GM18517 (cell line): ENCODE measurements around the gene GTPBP6.
A peak's percentile ranks its signal among the peaks of the same experiment; 100 is the strongest.
"Not testable (repeated sequence)": the region's sequence is repeated elsewhere in the genome, so short reads cannot be mapped to it uniquely, and the experiment has no call there.

Source experiments
- ATAC-seq: cut with Tn5 transposase; IDR thresholded peaks from one replicate; pipeline ENCODE4 v1.9.1; 2021; ENCODE audit warnings: mild to moderate bottlenecking, moderate library complexity; ENCODE audit not compliant: unreplicated experiment

GTPBP6 gene

DNA sequence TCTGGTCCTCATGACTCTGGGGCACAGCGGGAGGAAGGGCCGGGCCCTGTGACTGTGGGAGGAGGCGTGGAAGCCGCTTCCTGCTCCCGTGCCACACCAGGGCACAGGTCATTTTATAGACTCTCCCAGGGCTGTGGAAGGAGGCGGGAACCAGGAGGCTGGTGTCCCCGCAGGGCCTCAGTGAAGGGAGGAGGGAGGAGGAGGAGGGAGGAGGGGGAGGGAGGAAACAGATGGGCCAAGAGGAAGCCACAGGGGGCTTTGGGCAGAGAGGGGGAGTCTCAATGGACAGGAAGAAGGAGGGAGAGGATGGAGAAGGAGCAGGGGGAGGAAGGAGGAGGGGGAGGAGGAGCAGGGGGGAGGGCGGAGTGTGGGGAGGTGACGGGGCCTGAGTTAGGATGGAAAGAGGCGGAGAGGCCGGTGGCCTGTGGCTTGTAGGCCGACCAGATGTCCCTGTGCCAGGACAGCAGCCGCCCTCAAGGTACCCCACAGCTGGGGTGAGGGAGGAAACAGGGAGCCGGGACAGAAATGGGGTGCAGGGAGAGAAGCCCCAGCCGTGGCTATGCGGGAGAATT is 43.6 kb downstream of the GTPBP6 start:
- no peak for ATAC-seq

DNA sequence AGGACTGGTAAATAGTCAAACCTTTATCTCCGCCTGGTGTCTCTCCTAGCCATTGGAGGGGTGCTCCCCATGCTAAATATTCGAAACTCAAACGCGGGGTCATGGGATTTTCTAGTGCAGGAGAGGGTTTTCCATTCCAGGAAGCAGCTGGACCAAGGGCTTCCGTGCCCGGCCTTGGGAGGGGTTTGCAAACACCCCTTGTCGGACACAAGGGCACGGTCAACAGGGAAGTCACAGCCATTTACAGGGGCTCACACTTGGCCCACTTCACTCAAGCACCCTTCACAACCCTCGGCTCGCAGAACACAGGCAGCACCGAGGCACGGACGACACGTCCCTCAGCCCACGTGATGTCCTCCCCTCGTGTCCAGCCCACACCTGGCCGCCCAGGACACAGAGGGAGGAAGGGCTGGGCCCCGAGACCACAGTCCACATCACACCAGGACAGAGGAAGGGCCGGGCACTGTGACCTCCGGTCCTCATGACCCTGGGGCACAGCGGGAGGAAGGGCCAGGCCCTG is 47.7 kb downstream of the GTPBP6 start:
- ATAC-seq, result no peak

DNA sequence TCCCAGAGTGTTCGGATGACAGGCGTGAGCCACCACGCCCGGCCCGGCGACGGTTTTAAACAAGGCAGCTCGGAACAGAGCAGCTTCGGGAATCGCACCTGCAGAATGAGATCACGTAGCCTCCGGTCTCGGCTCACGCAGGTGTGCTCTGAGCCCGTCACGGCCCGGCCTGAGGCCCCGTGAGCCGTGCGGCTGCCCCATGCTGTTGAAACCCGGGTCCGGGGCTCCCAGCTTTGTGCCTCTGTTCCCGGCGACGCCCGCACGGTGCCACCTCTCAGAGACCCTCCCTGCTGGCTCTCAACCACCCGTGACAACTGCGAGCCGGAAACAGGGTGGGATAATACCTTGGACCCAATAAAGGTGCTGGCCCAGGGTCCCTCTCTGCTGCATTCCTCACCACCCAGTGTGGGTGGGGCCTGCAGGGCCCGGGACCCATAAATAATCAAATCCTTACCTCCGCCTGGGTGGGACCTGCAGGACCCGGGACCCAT is 50.8 kb downstream of the GTPBP6 start:
- no peak for ATAC-seq

DNA sequence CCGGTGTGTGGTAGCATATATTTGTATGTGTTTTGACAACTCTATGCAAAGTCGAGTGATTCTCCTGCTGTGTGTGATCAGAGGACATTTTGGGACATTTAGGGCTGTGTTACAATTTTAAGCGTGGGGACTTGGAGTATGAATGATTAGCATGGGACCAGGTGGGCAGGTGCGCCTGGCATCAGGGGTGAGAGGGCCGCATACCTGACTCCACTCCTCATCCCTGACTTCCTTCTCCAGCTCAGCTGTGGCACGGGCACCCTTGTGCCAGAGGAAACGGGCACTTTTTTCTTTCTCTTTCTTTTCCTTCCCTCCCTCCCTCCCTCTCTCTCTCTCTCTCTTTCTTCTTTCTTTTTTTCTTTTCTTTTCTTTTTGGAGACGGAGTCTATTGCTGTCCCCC is 53.1 kb downstream of the GTPBP6 start:
- ATAC-seq, result no peak

DNA sequence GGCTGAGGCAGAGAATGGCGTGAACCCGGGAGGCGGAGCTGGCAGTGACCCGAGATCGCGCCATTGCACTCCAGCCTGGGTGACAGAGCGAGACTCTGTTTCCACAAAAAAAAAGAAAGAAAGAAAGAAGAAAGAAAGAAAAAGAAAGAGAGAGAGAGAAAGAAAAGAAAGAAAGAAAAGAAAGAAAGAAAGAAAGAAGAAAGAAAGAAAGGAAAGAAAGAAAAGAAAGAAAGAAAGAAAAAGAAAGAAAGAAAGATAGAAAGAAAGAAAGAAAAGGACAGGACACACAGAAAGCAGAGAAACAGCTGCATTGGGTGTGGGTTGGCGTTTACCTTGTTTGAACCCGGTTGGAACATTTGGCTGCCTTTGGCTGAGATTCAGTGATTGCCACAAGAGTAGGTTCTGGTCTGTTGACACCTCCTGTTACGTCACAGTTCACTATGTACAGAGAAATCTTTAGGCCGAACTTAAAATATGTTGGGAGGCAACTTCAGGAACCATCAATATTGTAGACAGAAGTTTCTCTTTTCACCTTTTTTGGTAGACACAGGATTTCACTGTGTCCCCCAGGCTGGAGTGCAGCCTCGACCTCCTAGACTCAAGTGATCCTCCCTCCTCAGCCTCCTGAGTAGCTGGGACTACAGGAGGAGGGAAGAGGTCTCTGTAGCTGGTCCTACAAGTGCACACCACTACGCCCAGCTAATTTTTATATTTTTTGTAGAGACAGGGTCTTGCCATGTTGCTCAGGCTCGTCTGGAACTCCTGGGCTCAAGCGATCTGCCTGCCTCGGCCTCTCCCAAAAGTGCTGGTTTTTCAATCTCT is 53.8 kb downstream of the GTPBP6 start:
- no peak for ATAC-seq

DNA sequence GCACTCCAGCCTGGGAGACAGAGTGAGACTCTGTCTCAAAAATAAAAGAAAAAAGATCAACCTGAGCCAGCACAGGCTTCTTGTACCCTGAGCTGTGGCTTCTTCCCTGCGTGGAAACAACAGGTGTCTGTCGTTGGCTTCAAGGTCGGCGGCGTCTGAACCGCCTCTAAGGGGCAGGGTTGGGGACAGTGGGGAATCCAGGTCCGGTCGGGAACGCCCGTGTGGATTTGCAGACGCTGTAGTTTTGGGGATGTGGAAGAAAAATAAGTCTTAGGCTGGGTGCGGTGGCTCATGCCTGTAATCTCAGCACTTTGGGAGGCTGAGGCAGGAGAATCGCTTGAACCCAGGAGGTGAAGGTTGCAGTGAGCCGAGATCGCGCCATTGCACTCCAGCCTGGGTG is 54.6 kb downstream of the GTPBP6 start:
- ATAC-seq, result not testable (repeated sequence)

DNA sequence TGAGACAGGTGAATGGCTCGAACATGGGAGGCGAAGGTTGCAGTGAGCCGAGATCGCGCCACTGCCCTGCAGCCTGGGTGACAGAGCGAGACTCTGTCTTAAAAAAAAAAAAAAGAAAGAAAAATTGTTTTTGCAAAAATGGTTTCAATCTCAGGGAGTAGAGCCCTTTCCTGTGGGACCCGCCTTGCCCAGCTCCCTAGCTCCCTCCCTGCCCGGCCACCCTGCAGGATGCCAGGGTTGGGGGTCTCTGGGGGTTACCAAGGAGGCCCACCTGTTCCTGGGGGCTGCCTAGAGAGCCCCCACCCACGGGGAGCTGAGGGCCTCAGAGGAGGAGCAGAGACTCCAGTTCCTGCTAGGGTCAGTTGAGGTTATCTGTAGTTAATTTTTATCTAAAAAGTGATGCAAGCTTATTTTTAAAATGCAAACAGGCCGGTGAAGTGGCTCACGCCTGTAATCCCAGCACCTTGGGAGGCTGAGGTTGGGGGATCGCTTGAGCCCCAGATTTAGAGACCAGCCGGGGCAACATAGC is 56.2 kb downstream of the GTPBP6 start:
- ATAC-seq, result peak; percentile 69

DNA sequence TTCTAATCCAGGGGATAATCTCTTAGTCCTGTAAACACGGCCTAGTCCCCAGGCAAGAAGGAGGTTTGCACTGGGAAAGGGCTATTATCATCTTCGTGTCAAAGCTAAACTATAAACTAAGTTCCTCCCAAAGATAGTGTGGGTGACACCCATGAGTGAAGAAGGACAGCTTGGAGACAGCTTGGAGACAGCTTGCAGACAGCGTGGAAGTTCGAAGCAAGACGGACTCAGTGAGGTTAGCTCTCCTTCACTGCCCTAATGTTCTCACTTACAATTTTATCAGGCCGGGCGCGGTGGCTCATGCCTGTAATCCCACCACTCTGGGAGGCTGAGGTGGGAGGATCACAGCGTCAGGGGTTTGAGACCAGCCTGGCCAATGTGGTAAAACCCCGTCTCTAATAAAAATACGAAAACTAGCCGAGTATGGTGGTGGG is 56.7 kb downstream of the GTPBP6 start:
- ATAC-seq, result no peak

DNA sequence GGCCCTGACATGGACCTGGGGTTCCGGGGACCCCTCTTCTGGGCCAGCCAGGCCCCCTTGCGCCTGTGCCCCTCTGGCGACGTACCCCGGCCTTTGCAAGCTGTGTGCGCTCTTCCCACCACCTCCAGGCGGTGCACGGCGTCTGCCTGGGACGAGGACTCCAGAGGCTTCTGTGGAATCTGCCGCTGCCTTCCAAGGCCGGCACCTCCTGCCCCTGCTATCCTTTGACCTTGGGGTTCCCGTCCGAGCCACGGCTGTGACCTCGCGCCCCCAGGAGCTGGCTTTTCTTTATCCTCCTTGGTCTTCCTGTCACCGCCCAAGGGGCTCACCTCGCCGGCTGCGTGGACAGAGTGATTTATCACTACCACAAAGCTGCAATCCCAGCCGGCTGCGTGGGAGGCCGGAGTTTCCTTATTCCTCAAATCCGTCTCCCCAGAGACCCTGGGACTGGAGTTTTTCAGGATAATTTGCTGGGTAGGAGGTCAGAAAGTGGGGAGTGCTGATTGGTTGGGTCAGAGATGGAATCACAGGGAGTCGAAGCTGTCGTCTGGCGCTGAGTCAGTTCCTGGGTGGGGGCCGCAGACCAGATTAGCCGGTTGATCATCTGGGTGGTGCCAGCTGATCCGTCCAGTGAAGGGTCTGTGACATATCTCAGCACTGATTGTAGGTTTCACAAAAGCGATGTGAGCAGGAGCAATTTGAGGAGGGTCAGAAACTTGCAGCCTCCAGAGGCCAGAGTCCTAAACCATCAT is 57.3 kb downstream of the GTPBP6 start:
- ATAC-seq, result no peak

DNA sequence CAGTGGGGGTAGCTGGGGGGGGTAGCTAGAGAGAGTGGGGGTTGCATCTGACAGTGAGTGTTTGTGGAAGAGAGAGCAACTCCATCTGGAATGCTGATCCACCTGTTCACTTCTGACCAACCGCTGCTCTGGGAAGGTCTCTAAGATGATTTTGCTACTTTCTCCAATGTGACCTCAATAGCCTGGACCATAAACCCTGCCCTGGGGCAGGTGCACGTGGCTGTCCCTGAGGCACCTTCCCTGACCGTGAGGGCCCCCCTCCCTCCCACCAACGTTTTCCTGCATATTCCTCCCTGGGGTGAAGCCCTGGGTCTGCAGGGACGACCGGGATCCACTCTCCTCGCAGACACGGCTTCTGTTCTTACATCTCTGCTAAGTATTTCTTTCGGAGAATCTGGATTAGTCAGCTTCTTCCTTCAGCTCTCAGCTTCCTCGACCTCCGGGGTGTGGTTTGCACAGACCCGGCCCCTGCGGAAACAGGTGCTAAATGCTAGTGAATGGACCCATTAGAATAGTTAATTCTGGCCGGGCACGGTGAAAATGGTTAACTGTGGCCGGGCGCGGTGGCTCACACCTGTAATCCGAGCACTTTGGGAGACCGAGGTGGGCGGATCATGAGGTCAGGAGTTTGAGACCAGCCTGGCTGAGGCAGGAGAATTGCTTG is 58.8 kb downstream of the GTPBP6 start:
- no peak for ATAC-seq

DNA sequence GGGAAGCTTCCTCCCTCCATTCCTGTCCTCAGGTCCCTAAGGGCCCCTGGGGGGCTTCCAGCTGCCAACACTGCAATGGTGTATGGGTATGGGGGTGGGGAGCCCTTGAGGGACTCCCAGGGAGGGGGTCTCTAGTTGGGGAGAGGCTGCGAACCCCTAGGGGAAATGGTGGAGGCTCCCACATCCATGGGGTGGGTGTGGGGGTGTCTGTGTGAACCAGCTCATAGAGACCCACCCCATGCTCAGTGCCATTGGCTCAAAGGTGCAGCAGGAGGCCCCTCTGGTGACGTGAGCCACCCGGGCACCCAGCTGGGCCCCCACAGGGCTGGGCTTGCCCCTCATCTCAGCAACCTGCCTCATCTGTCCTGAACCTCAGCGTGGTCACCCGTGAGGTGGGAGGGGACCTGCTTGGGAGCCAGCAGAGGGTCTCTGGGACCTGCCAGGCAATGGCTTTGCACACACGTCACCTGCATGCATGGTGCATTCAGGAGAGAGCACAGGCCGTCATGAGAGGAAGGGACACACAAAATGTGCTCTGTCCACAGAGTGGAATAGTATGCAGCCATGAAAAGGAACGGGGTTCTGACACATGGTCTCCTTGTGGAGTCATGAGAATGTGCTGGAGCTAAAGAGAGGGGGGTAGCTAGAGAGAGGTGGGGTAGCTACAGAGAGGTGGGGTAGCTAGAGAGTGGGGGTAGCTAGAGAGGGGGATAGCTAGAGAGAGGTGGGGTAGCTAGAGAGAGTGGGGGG is 60.1 kb downstream of the GTPBP6 start:
- ATAC-seq, result no peak

DNA sequence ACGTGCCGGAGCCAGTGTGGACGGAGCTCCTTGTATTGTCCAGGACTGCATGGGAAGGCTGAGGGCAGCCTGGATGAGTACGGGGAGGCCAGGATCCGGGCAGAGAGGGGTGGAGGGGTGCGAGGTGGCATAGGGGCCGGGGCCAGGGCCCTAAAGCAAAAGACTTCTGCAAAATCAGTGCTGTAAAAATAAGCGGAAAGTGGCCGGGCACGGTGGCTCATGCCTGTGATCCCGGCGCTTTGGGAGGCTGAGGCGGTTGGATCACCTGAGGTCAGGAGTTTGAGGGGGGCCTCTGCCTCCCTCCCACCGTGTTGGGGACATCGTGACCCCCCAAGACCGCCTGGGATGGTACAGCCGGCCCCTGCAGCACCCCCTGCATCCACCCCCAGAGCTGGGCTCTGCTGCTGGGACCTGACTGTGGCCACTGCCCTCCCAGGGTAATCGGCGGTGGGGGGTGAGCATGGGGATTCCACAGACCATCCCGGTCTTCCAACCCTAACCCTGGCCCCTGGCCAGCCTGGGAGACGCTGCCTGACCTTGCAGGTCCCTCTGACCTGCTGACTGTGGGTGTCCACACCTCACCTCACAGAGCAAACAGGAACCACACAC is 60.8 kb downstream of the GTPBP6 start:
- no peak for ATAC-seq

DNA sequence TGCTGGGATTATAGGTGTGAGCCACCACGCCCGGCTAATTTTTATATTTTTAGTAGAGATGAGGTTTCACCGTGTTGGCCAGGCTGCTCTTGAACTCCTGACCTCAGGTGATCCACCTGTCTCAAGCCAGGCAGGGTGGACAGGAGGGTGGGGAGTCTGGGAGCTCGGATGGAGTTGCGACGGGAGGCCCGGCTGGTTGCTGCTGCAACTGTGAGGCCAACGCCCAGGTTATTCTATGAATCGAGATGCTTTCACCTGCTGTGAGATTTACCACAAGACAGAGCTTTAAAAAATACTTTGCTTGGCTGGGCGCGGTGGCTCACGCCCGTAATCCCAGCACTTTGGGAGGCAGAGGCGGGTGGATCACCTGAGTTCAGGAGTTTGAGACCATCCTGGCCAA is 61.5 kb downstream of the GTPBP6 start:
- not testable (repeated sequence) for ATAC-seq

DNA sequence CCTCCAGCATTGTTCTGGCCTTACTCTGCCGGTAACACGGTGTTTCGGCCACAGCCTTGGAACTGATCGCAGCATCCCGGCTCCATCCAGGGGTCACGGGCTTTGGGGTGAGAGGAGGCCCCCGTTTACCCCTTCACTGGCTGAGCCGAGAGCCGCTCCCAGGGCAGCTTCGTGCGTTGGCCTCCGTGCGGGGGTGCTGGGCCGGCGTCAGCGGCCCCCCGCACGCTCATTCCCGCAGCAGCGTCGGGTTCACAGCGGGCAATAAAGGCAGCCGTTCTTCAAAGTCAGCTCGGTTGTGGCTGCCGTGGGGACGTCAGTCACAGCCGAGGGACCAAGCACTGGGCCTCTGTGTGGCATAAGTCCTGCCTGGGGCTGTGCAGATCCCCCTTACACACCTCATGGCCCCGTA is 62.7 kb downstream of the GTPBP6 start:
- ATAC-seq, result no peak
